Measurements from ENCODE around the gene SLC2A3.
A peak's percentile ranks its signal among the peaks of the same experiment; 100 is the strongest.
"Not testable (repeated sequence)": the region's sequence is repeated elsewhere in the genome, so short reads cannot be mapped to it uniquely, and the experiment has no call there.

The SLC2A3 gene

DNA sequence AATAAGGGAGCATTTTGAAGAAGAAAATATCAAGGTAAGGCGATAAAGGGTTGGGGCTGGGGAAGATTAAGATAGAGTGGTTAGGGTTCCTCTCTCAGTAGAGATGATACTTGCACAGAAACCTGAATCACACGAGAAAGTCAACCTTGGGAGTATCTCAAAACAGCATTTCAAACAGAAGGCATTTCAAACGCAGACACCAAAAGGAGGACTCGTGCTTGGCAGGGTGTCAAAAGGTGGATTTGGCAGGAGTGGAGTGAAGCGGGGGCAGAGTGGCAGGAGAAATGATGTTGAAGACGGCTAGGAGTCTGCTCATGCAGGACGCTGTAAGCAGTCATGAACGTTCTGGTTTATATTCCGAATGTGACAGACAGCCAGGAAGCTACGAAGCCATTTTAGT lies 18.4 kb upstream of the SLC2A3 start:
- not testable (repeated sequence) for DNase-seq (ENCODE audit: low read depth, low spot score); H3K27ac ChIP-seq

DNA sequence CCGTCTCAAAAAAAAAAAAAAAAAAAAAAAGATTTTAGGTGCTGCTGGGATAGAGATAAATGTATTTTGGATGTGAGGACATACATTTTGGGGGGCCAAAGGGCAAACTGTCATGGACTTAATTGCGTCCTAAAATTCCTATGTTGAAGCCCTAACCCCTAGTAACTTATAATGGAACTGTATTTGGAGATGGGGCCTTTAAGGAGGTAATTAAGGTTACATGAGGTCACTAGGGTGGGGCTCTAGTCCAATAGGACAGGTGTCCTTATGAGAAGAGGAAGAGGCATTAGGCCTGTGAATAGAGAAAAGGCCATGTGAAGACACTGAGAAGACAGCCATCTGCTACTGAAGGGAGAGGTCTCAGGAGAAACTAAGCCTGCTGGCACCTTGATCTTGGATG lies 17.9 kb upstream of the SLC2A3 start:
- not testable (repeated sequence) for DNase-seq (ENCODE audit: low read depth, low spot score); H3K27ac ChIP-seq

DNA sequence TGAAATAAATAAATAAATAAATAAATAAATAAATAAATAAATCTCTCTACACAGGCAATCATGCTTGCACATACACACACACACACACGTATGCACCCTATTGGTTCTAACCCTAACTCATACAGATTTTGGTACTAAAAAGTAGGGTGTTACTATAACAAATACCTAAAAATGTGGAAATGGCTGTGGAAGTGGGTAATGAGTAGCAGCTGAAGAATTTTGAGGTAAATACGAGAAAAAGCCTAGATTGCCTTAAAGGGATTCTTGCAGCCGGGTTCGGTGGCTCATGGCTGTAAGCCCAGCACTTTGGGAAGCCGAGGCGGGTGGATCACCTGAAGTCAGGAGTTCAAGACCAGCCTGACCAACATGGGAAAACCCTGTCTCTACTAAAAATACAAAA lies 15.7 kb upstream of the SLC2A3 start:
- no peak for DNase-seq (ENCODE audit: low read depth, low spot score)

DNA sequence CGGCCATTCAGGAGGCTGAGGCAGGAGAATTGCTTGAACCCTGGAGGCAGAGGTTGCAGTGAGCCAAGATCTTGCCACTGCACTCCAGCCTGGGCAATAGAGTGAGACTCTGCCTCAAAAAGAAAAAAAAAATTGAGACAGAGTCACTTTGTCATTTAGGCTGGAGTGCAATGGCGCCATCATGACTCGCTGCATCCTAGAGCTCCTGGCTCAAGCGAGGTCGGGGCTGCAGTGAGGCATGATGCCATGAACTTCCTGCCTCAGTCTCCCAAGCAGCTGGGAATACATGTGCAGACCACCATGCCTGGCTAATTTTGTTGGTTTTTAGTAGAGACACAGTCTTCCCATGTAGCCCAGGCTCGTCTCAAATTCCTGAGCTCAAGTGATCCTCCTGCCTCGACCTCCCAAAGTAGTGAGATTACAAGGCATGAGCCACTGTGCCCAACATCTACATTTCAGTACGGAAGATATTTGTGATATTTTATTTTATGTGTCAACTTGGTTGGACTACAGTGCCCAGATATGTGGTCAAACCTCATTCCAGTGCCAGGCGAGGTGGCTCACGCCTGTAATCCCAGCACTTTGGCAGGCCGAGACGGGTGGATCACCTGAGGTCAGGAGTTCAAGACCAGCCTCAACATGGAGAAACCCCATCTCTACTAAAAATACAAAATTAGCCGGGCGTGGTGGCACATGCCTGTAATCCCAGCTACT lies 14.4 kb upstream of the SLC2A3 start:
- not testable (repeated sequence) for DNase-seq (ENCODE audit: low read depth, low spot score); H3K27ac ChIP-seq

More for the DNA sequence above, 15.7 kb upstream of the SLC2A3 start:
- no peak overlapping the region for H3K27ac ChIP-seq

DNA sequence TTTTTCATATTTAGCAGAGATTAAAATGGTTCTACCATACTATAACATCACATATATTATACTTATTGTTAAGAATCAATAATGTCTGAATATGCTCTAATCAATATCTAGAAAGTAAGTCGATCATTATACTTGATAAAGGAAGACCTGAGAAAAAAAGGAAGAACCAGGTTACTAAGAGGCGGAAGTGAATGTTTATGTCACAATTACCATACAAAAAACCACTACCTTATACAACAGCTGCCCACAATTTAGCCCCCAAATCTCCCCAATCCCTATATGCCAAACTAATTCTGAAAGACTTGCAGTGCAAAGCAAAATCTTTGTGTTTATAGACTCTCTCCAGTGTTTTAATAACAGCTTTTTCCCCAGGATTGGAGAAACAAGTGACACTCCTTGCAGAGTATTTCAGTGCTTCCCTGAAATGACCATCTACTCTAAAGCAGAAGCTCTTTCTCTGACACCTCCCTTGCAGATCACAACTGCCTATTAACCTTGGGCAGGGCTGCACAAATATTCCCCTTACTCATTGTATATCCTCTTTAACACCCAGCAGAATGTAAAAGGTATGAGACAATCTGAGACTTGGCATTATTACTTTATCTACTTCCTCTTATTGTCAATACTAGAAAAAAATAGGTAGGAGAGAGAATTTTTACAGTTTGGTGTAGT lies 12.7 kb upstream of the SLC2A3 start:
- no peak overlapping the region for H3K27ac ChIP-seq
- no peak for DNase-seq (ENCODE audit: low read depth, low spot score)

DNA sequence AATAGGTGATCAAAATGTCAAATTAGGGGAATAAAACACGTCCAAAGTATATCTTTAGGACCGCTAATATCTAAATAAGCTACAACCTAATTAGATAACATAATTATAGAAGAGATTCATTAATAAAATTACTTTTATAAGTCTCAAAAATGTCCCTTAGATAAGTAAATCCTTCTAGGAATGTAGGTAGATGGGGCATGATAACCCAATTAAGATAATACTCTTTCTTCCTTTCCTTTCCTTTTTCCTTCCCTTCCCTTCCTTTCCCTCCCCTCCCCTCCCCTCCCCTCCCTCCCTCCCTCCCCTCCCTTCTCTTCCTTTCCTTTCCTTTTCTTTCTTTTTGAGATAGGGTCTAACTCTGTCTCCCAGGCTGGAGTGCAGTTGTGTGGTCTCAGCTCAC lies 11.0 kb upstream of the SLC2A3 start:
- DNase-seq (ENCODE audit: low read depth, low spot score) = no peak
- H3K27ac ChIP-seq = no peak overlapping the region

DNA sequence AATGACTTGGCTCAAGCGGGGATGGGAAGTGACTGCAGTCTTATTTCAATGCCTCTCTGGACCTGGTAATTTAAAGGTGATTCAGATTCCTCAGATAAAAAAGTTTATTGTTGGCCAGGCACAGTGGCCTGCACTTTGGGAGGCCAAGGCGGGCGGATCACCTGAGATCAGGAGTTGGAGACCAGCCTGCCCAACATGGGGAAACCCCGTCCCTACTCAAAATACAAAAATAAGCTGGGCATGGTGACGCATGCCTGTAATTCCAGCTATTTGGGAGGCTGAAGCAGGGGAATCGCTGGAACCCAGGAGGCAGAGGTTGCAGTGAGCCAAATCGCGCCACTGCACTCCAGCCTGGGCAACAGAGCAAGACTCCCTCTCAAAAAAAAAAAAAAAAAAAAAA lies 8.8 kb upstream of the SLC2A3 start:
- not testable (repeated sequence) for DNase-seq (ENCODE audit: low read depth, low spot score); H3K27ac ChIP-seq

DNA sequence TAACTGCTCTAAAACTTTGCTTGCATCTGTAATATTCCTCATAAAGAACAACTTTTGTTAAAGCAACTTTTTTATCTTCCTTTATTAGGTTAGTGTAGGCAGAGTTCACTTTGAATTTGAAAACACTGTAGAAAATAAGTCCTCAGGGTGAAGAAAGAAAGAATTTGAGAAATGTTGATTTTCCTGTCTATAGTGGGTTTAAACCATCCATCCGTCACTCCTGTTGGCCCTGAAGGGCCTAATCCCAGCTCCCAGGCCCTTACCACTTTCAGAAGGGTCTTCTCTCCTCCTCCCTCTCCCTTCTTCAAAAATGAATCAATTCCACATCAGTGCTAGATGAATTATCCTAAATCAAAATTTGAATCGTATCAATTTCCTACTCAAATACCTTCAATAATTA lies 4.9 kb upstream of the SLC2A3 start:
- DNase-seq (ENCODE audit: low read depth, low spot score) = no peak
- no peak overlapping the region for H3K27ac ChIP-seq

DNA sequence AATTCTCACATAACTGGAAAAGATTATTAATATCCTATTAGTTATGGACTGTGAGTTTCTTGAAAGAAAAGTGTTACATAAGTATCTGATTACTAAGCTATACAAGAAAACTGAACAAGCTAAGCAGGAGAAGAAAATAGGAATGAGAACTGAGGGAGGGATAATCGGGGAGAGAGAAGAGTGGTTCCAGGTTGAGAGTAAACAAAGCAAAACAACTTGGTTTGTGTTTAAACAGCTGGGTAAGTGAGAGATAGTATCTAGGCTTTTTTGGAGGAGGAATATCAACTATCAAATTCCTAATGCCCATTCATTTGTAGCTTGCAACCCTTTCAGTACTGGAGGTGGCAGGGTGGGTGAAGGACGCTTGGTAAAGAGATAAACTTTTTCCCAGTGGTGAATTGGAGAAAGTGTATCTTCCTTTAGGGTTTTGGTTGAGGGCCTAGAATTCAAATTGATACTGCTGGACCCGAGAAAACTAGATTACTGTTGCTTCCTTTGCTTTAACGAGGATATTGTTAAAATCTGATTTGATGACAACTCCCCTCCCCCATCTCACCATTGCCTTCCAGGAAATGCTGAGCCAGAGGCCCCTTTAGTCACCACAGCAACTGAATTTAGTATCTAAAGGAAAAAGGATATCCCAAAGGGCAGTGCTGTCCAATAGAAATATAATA lies 2.0 kb upstream of the SLC2A3 start:
- no peak for DNase-seq (ENCODE audit: low read depth, low spot score)
- H3K27ac ChIP-seq = no peak overlapping the region

DNA sequence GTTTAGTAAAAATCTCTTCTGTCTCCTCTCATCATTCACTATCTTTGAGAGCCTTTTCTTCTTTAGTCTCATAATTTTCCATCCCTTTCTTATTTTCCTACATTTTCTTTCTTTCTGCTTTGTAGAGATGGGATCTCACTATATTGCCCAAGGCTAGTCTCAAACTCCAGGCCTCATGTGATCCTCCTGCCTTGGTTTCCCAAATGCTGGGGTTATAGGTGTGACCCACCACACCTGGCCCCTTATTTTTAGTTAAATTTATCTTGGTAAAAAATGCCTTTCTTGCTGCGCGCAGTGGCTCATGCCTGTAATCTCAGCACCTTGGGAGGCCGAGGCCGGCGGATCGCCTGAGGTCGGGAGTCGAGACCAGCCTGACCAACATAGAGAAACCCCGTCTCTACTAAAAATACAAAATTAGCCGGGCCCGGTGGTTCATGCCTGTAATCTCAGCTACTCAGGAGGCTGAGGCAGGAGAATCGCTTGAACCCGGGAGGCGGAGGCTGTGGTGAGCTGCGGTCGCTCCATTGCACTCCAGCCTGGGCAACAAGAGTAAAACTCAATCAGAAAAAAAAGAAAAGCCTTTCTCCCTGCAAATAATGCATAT lies 996 bp downstream of the SLC2A3 start:
- H3K27ac ChIP-seq = no peak overlapping the region
- no peak for DNase-seq (ENCODE audit: low read depth, low spot score)

DNA sequence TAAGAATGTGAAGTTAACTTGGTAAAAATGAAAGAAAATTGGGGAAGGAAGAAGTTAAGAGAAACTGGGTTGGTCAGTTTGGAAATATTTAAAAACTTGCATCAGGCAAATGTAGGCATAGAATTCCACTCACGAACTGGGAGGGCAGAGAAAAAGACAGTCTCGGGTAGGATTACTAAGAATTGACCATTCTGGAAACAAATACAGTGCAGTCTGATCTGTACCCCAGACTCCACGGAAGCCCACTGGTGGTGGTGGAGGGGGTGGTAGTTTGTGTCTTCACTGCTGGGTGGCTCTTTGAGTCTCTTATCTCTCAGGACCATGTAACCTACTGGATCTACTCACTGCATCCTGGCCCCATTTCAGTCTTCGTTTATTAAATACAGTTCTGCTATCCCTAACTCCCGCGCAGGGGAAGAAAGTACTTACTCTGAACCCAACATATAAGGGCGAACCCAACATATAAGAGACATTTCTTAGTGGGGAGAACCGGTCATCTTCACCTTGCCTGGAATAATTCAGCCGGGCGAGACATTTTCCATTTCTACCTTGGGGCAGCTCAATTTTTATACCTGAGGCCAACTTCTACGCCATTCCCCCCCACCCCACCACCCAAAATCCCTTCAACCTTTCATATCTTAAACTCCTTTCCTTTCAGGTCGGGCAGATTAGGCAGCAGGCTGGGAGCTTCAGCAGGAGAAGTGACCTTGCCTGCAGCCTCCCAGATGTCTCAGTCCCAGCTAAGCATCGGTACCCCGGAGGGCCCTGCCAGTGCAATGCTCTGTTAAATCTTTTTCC lies 1.7 kb downstream of the SLC2A3 start:
- no peak for DNase-seq (ENCODE audit: low read depth, low spot score)
- H3K27ac ChIP-seq = no peak overlapping the region

DNA sequence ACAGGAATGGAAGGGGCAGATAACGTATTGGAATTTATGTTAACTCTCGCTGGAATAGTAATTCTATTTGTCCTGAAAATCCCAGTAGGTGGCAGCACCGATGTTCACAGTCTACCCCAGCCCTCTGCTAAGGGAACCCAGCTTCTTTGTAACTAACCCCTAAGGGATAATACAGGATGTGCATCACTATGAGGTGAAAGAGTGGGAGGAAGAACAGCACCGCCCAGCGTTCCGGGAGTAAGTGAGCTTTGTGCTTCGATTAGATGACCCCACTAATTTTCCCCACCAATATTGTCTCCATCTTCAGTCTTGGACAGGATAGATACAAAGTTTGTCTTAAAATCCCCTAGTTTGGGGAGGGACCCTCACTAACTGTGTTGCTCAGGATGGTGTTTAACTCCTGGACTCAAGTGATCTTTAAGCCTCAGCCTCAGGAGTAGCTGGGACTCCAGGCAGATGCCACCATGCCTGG lies 2.7 kb downstream of the SLC2A3 start:
- DNase-seq (ENCODE audit: low read depth, low spot score) = peak; percentile 26
- peak overlapping the region; percentile 6 for H3K27ac ChIP-seq

DNA sequence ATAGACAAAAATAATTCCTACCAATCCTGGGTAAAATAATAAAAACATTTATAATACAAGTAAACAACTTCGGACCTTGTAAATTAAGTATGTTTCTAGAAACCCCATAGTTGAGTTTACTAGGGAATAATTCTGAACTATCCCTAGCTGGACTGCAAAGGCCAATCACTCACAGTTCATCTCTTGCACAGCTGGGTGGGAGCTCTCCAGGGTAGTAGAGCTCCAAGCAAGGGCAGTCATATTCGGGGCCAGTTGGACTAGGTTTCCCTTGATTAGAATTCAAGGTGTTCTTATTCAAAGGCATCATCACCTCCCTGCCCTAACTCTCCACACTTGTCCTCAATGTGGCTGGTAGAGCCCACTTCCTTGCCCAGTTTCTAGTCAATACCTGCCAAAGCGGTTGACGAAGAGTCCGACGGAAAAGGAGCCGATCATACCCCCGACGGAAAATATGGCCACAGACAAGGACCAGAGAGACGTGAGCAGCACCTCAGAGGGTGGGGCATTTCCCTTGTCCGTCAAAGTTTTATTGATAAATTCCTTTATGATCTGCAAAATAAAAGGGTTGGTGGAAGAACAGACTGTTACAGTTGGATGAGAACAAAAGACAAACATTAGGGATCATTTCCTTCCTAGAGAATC lies 3.3 kb downstream of the SLC2A3 start:
- DNase-seq (ENCODE audit: low read depth, low spot score); H3K27ac ChIP-seq: not testable (repeated sequence)

DNA sequence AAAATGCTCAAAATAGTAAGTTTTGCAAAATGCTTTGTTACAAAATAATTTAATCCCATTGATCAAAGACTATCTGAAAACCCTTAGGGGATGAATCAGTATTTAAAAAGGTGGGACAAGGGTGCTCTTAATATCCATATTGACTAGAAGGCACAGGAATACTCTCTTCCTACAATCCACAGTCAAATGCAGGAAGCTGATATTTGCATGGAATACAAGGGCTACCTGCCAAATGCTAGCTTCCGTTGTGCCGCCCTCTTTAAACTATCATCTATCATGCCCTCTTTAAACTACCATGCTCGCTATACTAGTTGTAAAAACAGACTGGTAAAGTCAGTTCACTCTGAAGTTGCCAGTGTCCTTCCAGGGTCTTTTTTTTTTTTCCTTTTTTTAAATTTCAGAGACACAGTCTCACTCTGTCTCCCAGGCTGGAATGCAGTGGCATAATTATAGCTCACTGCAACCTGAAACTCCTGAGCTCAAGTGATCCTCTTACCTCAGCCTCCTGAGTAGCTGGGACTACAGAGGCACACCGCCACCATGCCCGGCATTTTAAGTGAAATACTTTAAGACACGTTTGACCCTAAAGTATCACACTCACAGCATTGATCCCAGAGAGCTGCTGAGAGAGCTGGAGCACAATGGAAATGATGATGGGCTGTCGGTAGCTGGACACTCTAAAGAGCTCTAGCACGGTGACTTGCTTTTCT lies 6.7 kb downstream of the SLC2A3 start:
- peak overlapping the region; percentile 74 for H3K27ac ChIP-seq
- DNase-seq (ENCODE audit: low read depth, low spot score) = no peak

DNA sequence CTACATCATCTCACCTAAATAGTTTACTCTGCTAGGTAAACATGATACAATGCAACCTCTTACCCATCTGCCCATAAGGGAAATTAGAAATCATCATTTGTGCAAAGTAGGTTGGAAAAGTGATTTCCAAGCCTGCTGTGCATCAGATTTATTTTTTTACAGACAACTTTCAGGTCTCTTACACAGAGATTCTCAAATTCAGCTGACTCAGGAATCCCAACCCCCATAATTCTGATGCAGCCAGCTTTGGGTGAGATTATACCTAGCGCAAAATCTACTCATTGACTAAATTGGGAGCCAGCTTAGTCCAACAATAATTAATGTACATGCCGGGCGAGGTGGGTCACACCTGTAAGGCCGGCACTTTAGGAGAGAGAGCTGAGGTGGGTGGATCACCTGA lies 8.5 kb downstream of the SLC2A3 start:
- DNase-seq (ENCODE audit: low read depth, low spot score) = no peak
- H3K27ac ChIP-seq = peak overlapping the region; percentile 74

DNA sequence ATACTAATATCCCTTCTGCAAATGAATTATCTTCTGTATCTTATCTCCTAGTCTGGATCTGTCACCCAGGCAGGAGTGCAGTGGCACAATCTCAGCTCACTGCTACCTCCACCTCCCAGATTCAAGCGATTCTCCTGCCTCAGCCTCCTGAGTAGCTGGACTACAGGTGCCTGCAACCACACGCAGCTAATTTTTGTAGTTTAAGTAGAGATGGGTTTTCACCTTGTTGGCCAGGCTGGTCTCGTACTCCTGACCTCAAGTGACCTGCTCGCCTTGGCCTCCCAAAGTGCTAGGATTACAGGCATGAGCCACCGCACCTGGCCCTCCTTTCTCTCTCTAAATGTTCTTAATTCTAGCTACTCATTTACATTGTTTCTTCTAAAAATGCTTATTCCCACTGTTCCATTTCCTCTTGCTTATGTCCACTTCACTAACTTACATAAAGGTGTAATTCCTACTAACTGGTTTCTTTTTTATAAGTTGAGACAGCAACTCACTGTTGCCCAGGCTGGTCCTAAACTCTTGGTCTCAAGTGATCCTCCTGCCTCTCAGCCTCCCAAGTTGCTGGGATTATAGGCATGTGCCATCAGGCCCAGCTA lies 9.8 kb downstream of the SLC2A3 start:
- not testable (repeated sequence) for H3K27ac ChIP-seq; DNase-seq (ENCODE audit: low read depth, low spot score)

DNA sequence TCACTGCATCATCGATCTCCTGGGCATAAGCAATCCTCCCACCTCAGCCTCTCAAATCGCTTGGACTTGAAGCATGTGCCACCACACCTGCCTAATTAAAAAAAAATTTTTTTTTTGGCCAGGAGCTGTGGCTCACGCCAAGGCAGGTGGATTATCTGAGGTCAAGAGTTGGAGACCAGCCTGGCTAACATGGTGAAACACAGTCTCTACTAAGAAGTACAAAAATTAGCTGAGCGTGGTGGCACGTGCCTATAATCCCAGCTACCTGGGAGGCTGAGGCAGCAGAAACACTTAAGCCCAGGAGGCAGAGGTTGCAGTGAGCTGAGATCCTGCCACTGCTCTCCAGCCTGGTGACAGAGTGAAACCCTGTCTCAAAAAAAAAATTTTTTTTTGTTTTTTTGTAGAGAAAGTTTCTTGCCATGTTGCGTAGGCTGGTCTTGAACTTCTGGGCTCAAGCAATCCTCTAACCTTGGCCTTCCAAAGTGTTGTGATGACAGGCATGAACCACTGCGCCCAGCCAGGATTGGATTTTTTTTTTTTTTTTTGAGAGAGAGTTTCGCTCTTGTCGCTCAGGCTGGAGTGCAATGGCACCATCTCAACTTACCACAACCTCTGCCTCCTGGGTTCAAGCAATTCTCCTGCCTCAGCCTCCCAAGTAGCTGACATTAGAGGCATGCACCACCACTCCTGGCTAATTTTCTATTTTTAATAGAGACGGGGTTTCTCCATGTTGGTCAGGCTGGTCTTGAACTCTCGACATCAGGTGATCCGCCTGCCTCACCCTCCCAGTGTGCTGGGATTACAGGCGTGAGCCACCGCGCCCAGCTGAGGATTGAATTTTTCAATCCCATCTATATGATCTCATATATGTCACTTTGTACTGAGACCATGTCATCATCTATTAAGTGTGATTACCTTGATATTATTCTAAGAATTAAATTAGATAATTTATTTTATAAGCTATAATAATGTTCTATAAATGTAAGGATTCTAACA lies 12.4 kb downstream of the SLC2A3 start:
- no peak for DNase-seq (ENCODE audit: low read depth, low spot score)
- H3K27ac ChIP-seq = no peak overlapping the region
